ENCODE measurements around the gene TMEM138. TPM values are rescaled to one million over a fixed set of nuclear protein-coding genes. Genes with fewer than 3 reads are reported as not detected.

TMEM138 gene
- total RNA-seq, 1 donor: 41.3 TPM

- Histone ChIP-seq H3K4me1 (ENCODE audit: insufficient read depth, low read length) (no peaks in the 10 kb centered on the region), H3K4me3 (ENCODE audit: insufficient read depth, low read length) (no peak overlapping the region), H3K79me2 (ENCODE audit: insufficient read depth, low read length) (no peaks in the 10 kb centered on the region), H4K20me1 (ENCODE audit: insufficient read depth, low read length) (no peaks in the 10 kb centered on the region), H3K27ac (ENCODE audit: low read depth, low read length) (no peak overlapping the region), H3K4me2 (ENCODE audit: insufficient read depth, low read length) (no peak overlapping the region), H2AFZ (ENCODE audit: low read length) (no peak overlapping the region), H3K9me3 (ENCODE audit: low read depth, low read length) (no peaks in the 10 kb centered on the region), H3K36me3 (ENCODE audit: insufficient read depth, low read length) (peaks cover 7% of the 10 kb centered on the region), H3K27me3 (ENCODE audit: insufficient read depth, low read length) (no peaks in the 10 kb centered on the region)
- peak; percentile 69 for DNase-seq (ENCODE audit: insufficient read length, low spot score, missing footprints)
- no peak for TF ChIP-seq CTCF (IDR thresholded peaks at IDR 0.05; ENCODE audit: extremely low read depth, low read depth, low read length)
Observed at GRCh38 chr11:61341706-61342105, 20.5 kb upstream of the TMEM138 start.

GRCh38 chr11:61342207-61342803 is 19.9 kb upstream of the TMEM138 start:
- peaks cover 11% of the 10 kb centered on the region for H3K36me3 ChIP-seq (ENCODE audit: insufficient read depth, low read length)
- H4K20me1 ChIP-seq (ENCODE audit: insufficient read depth, low read length): no peaks in the 10 kb centered on the region
- no peak overlapping the region for H3K27ac ChIP-seq (ENCODE audit: low read depth, low read length)
- no peak overlapping the region for H3K4me3 ChIP-seq (ENCODE audit: insufficient read depth, low read length)
- no peak for TF ChIP-seq CTCF (IDR thresholded peaks at IDR 0.05; ENCODE audit: extremely low read depth, low read depth, low read length)
- peak; percentile 81 for DNase-seq (ENCODE audit: insufficient read length, low spot score, missing footprints)
- no peaks in the 10 kb centered on the region for H3K27me3 ChIP-seq (ENCODE audit: insufficient read depth, low read length)
- no peaks in the 10 kb centered on the region for H3K4me1 ChIP-seq (ENCODE audit: insufficient read depth, low read length)
- no peaks in the 10 kb centered on the region for H3K9me3 ChIP-seq (ENCODE audit: low read depth, low read length)
- no peak overlapping the region for H3K4me2 ChIP-seq (ENCODE audit: insufficient read depth, low read length)
- H2AFZ ChIP-seq (ENCODE audit: low read length): no peak overlapping the region
- H3K79me2 ChIP-seq (ENCODE audit: insufficient read depth, low read length): no peaks in the 10 kb centered on the region

- H3K36me3 ChIP-seq (ENCODE audit: insufficient read depth, low read length): peaks cover 18% of the 10 kb centered on the region
- no peaks in the 10 kb centered on the region for H4K20me1 ChIP-seq (ENCODE audit: insufficient read depth, low read length)
- no peaks in the 10 kb centered on the region for H3K79me2 ChIP-seq (ENCODE audit: insufficient read depth, low read length)
- peak; percentile 34 for DNase-seq (ENCODE audit: insufficient read length, low spot score, missing footprints)
- H3K27me3 ChIP-seq (ENCODE audit: insufficient read depth, low read length): no peaks in the 10 kb centered on the region
- no peaks in the 10 kb centered on the region for H3K9me3 ChIP-seq (ENCODE audit: low read depth, low read length)
- H3K4me3 ChIP-seq (ENCODE audit: insufficient read depth, low read length): no peak overlapping the region
- H2AFZ ChIP-seq (ENCODE audit: low read length): no peak overlapping the region
- no peaks in the 10 kb centered on the region for H3K4me1 ChIP-seq (ENCODE audit: insufficient read depth, low read length)
- H3K27ac ChIP-seq (ENCODE audit: low read depth, low read length): no peak overlapping the region
- TF ChIP-seq CTCF (IDR thresholded peaks at IDR 0.05; ENCODE audit: extremely low read depth, low read depth, low read length): no peak
- no peak overlapping the region for H3K4me2 ChIP-seq (ENCODE audit: insufficient read depth, low read length)
Observed at GRCh38 chr11:61343792-61344745, 18.1 kb upstream of the TMEM138 start.

GRCh38 chr11:61345170-61345610 is 17.0 kb upstream of the TMEM138 start:
- DNase-seq (ENCODE audit: insufficient read length, low spot score, missing footprints): peak; percentile 47
- Histone ChIP-seq H3K4me3 (ENCODE audit: insufficient read depth, low read length) (no peak overlapping the region), H3K9me3 (ENCODE audit: low read depth, low read length) (no peaks in the 10 kb centered on the region)

More at GRCh38 chr11:61345170-61345610, 17.0 kb upstream of the TMEM138 start:
- Histone ChIP-seq H3K27ac (ENCODE audit: low read depth, low read length) (no peak overlapping the region), H3K79me2 (ENCODE audit: insufficient read depth, low read length) (no peaks in the 10 kb centered on the region), H3K4me2 (ENCODE audit: insufficient read depth, low read length) (no peak overlapping the region), H4K20me1 (ENCODE audit: insufficient read depth, low read length) (no peaks in the 10 kb centered on the region), H2AFZ (ENCODE audit: low read length) (no peak overlapping the region), H3K36me3 (ENCODE audit: insufficient read depth, low read length) (peaks cover 27% of the 10 kb centered on the region), H3K4me1 (ENCODE audit: insufficient read depth, low read length) (no peaks in the 10 kb centered on the region), H3K27me3 (ENCODE audit: insufficient read depth, low read length) (no peaks in the 10 kb centered on the region)
- TF ChIP-seq CTCF (IDR thresholded peaks at IDR 0.05; ENCODE audit: extremely low read depth, low read depth, low read length): no peak
